Transverse colon (tissue), 3 donors: ENCODE measurements around the gene CDKL5.

Experiments
- CTCF ChIP-seq, 5 experiments: fragments of 200-600 bp in 3 of 5; fragments of 450-650 bp in 2 of 5; sonication (generic) in 3 of 5; IDR thresholded peaks; 1 replicate in 2 of 5; 2 replicates in 3 of 5; pipeline ENCODE4 v1.5.1; 2016 to 2017; ENCODE audit warnings: antibody characterized with exemption in 5 of 5, inconsistent platforms in 3 of 5, mild to moderate bottlenecking in 2 of 5, moderate library complexity in 1 of 5
- EP300 ChIP-seq: sonication (generic); formaldehyde crosslinking; IDR thresholded peaks from one replicate; pipeline ENCODE4 v1.6.1; 2017; ENCODE audit warnings: antibody characterized with exemption, low read depth

DNA sequence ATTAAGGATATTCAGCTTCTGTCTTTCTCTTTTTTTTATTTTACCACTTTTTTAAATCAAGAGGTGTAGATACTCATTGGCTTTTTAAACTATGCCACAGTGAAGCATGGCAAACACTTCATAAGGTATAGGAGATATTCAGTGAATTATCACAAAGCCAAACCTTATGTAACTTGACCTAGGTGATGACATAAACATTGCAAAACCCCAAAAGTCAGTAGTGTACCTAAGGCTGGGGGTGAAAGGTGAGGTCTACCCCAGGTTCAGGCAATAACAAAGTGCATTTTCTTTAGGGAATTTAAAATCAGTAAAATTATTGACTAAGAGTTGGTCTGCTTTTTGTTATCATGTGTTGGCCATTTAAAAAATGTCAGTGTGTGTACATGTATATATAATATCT, 39.1 kb downstream of the CDKL5 start:
- no peak for TF ChIP-seq CTCF (IDR thresholded peaks at IDR 0.05)
- TF ChIP-seq EP300: no peak
